ENCODE results near the gene MARCHF9. TPM values are rescaled to one million over a fixed set of nuclear protein-coding genes. Genes with fewer than 3 reads are reported as not detected.

The MARCHF9 gene
- total RNA-seq, 1 experiment from 2014 or later: 19.8 TPM

- BruUV-seq (replicated peaks): no TSS peak
- TF ChIP-seq, protein P1, sequence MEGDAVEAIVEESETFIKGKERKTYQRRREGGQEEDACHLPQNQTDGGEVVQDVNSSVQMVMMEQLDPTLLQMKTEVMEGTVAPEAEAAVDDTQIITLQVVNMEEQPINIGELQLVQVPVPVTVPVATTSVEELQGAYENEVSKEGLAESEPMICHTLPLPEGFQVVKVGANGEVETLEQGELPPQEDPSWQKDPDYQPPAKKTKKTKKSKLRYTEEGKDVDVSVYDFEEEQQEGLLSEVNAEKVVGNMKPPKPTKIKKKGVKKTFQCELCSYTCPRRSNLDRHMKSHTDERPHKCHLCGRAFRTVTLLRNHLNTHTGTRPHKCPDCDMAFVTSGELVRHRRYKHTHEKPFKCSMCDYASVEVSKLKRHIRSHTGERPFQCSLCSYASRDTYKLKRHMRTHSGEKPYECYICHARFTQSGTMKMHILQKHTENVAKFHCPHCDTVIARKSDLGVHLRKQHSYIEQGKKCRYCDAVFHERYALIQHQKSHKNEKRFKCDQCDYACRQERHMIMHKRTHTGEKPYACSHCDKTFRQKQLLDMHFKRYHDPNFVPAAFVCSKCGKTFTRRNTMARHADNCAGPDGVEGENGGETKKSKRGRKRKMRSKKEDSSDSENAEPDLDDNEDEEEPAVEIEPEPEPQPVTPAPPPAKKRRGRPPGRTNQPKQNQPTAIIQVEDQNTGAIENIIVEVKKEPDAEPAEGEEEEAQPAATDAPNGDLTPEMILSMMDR (conservative IDR thresholded peaks at IDR 0.05; ENCODE audit: low read depth, low read length): no peak
- TF ChIP-seq EZH2 (IDR thresholded peaks at IDR 0.05; ENCODE audit: borderline replicate concordance, low read depth, low read length, poor library complexity, severe bottlenecking): no peak
- Histone ChIP-seq H3K27ac (ENCODE audit: low read depth, low read length, poor library complexity, severe bottlenecking) (no peak overlapping the region), H3K4me1 (ENCODE audit: insufficient read depth, low read length, poor library complexity, severe bottlenecking) (peaks cover 16% of the 10 kb centered on the region), H3K36me3 (ENCODE audit: insufficient read depth, low read length, poor library complexity, severe bottlenecking) (no peaks in the 10 kb centered on the region), H3K4me3 (ENCODE audit: low read depth, low read length, poor library complexity, severe bottlenecking) (no peak overlapping the region), H3K9me3 (ENCODE audit: low read depth, low read length, poor library complexity, severe bottlenecking) (no peaks in the 10 kb centered on the region), H3K27me3 (replicated peaks; ENCODE audit: insufficient read depth, low read depth, low read length, poor library complexity) (peaks cover 18% of the 10 kb centered on the region)
- no peak for DNase-seq (ENCODE audit: low spot score)
- ChIA-PET POLR2A (ENCODE audit: low non-redundant PET) (interaction anchor here (0.7 kb wide), 1 partner anchor 213 kb away, joined by 3 read pairs; no protein-coding TSS in a partner anchor), CTCF (interaction anchor here (0.5 kb wide), 2 partner anchors 490 to 1249 kb away, joined by 3 to 4 read pairs; no protein-coding TSS in a partner anchor)
- intact Hi-C loops (cut with micrococcal nuclease; ENCODE audit: unreplicated experiment): no loop called here
Observed at GRCh38 chr12:57732726-57733593, 21.9 kb upstream of the MARCHF9 start.

GRCh38 chr12:57733928-57734327 lies 21.0 kb upstream of the MARCHF9 start:
- intact Hi-C loops (cut with micrococcal nuclease; ENCODE audit: unreplicated experiment): no loop called here
- H3K4me1 ChIP-seq (ENCODE audit: insufficient read depth, low read length, poor library complexity, severe bottlenecking): peaks cover 17% of the 10 kb centered on the region
- no peak for DNase-seq (ENCODE audit: low spot score)
- no TSS peak for BruUV-seq (replicated peaks)
- H3K9me3 ChIP-seq (ENCODE audit: low read depth, low read length, poor library complexity, severe bottlenecking): no peaks in the 10 kb centered on the region
- H3K27ac ChIP-seq (ENCODE audit: low read depth, low read length, poor library complexity, severe bottlenecking): no peak overlapping the region
- no peak overlapping the region for H3K4me3 ChIP-seq (ENCODE audit: low read depth, low read length, poor library complexity, severe bottlenecking)
- peaks cover 18% of the 10 kb centered on the region for H3K27me3 ChIP-seq (replicated peaks; ENCODE audit: insufficient read depth, low read depth, low read length, poor library complexity)
- CTCF ChIA-PET: no interaction called here
- no peak for TF ChIP-seq EZH2 (IDR thresholded peaks at IDR 0.05; ENCODE audit: borderline replicate concordance, low read depth, low read length, poor library complexity, severe bottlenecking)
- TF ChIP-seq, protein P1 (conservative IDR thresholded peaks at IDR 0.05; ENCODE audit: low read depth, low read length): no peak
- H3K36me3 ChIP-seq (ENCODE audit: insufficient read depth, low read length, poor library complexity, severe bottlenecking): no peaks in the 10 kb centered on the region
- POLR2A ChIA-PET (ENCODE audit: low non-redundant PET): no interaction called here

GRCh38 chr12:57734591-57734990 lies 20.3 kb upstream of the MARCHF9 start:
- peaks cover 18% of the 10 kb centered on the region for H3K27me3 ChIP-seq (replicated peaks; ENCODE audit: insufficient read depth, low read depth, low read length, poor library complexity)
- no TSS peak for BruUV-seq (replicated peaks)
- no peak overlapping the region for H3K27ac ChIP-seq (ENCODE audit: low read depth, low read length, poor library complexity, severe bottlenecking)
- ChIA-PET POLR2A (ENCODE audit: low non-redundant PET) (no interaction called here), CTCF (no interaction called here)
- peaks cover 22% of the 10 kb centered on the region for H3K4me1 ChIP-seq (ENCODE audit: insufficient read depth, low read length, poor library complexity, severe bottlenecking)
- DNase-seq (ENCODE audit: low spot score): no peak
- no peak overlapping the region for H3K4me3 ChIP-seq (ENCODE audit: low read depth, low read length, poor library complexity, severe bottlenecking)
- intact Hi-C loops (cut with micrococcal nuclease; ENCODE audit: unreplicated experiment): no loop called here
- no peaks in the 10 kb centered on the region for H3K36me3 ChIP-seq (ENCODE audit: insufficient read depth, low read length, poor library complexity, severe bottlenecking)
- TF ChIP-seq, protein P1 (conservative IDR thresholded peaks at IDR 0.05; ENCODE audit: low read depth, low read length): no peak
- TF ChIP-seq EZH2 (IDR thresholded peaks at IDR 0.05; ENCODE audit: borderline replicate concordance, low read depth, low read length, poor library complexity, severe bottlenecking): no peak
- no peaks in the 10 kb centered on the region for H3K9me3 ChIP-seq (ENCODE audit: low read depth, low read length, poor library complexity, severe bottlenecking)

Data from A673 (cell line).